Measurements from ENCODE around the gene FPR1.
A peak's percentile ranks its signal among the peaks of the same experiment; 100 is the strongest.
"Not testable (repeated sequence)": the region's sequence is repeated elsewhere in the genome, so short reads cannot be mapped to it uniquely, and the experiment has no call there.

Gene FPR1

GRCh38 chr19:51779181-51779580 lies 27.5 kb upstream of the FPR1 start:
- DNase-seq = no peak

GRCh38 chr19:51777570-51778462 lies 26.1 kb upstream of the FPR1 start:
- peak; percentile 12 for DNase-seq

DNA sequence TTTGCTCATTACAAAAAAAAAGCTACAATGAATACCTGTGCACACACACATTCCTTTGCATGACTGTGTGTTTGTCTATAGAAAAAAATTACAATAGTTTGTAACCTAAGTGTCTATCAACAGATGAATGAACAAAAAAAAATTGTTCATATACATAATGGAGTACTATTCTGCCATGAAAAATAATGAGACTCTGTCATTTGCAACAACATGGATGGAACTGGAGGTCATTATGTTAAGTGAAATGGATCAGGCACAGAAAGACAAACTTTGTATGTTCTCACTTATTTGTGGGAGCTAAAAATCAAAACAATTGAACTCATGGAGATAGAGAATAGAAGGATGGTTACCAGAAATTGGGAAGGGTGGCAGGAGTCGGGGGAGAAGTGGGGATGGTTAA lies 24.9 kb upstream of the FPR1 start:
- DNase-seq = not testable (repeated sequence)

GRCh38 chr19:51772977-51773376 lies 21.3 kb upstream of the FPR1 start:
- DNase-seq = no peak

GRCh38 chr19:51771376-51772130 lies 19.9 kb upstream of the FPR1 start:
- DNase-seq = no peak

DNA sequence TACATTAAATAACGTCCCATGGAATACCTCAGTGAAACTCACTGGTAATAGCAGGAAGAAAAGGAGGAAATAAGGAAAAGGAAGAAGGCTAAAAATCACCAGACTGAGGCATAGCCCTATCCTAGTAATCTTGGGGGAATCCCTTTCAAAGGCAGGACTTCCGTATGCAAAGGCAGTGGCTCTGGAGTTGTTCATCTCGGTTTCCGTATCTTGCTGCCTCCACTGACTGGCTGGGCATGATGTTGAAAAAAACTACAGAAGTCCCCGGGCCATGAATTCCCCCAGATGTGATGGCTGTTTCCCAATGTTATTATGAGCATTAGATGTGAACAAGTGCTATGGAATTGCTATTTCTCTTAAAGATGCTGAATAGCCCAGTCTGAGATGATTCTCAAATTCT lies 14.8 kb upstream of the FPR1 start:
- DNase-seq = no peak

- no peak for DNase-seq
Observed at GRCh38 chr19:51765086-51765485, 13.4 kb upstream of the FPR1 start.

GRCh38 chr19:51761696-51762095 lies 10.0 kb upstream of the FPR1 start:
- DNase-seq = no peak

GRCh38 chr19:51760697-51761356 lies 9.1 kb upstream of the FPR1 start, which contains the start of gene FPR2:
FPR2 (plus strand) TSS chr19:51761180; CDS start chr19:51768659, 7,479 bp downstream.
- no peak for DNase-seq

DNA sequence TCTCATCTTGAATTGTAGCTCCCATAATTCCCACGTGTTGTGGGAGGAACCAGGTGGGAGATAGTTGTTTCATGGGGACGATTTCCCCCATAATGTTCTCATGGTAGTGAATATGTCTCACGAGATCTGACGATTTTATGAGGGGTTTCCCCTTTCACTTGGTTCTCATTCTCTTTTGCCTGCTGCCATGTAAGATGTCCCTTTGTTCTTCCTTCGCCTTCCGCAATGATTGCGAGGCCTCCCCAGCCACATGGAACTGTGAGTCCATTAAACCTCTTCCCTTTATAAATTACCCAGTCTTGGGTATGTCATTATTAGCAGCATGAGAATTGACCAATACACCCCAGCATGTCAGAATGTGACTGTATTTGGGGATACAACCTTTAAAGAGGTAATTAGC lies 3.9 kb upstream of the FPR1 start:
- no peak for DNase-seq

GRCh38 chr19:51754770-51755169 lies 3.1 kb upstream of the FPR1 start:
- DNase-seq = no peak

- DNase-seq = no peak
Observed at GRCh38 chr19:51754109-51754508, 2.4 kb upstream of the FPR1 start.

DNA sequence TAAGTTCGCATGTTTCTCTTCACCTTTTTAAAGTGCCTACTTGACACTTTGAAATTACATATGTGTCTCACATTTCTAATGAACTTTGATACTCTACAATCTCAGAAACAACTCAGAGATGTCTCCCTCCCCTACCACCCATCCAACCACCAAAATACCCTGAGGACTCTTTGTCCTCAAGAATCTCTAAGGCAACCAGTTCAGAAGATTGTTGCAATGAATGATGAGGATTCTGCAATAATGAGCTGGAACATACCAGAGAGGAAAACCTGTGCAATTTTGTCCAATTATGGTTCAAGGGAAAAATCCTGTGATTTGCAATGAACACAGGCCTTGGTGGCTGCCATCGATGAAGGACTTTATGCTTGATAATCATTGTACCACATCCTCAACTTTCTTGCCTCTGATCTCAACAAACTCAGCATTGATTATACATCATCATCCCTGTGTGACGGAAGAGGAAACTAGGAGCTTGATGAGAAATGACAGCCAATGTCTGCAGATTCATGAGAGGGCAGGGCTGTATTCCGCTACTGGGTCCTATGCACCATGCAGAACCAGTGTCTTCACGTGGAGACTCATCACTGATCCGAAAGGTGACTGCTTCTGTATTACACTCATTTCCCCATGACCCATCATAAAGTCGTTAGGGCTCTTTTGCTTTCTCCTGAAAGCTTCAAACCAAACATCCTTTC lies 1.1 kb downstream of the FPR1 start:
- DNase-seq = no peak

GRCh38 chr19:51749979-51750378 lies 1.7 kb downstream of the FPR1 start:
- DNase-seq = no peak

- DNase-seq = no peak
Observed at GRCh38 chr19:51746731-51747130, 4.9 kb downstream of the FPR1 start.

DNA sequence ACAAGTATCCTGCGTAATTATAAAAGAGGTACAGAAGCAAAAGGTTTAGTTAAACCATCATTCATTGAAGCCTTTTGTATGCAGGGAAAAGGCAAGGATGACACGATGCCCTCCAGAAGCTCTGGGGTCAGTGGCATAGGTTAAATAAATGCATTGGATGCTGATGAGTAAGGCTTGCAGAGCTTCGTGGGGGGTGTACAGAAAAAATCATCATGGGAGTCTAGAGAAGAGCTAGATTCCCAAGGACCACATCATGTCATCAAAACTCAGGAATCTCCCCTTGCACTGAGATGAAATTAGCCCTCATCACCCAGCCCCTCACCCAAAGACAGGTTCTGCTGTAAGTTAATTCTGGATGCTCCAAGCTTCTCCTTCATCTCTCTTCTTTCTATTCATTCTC lies 8.3 kb downstream of the FPR1 start:
- no peak for DNase-seq

DNA sequence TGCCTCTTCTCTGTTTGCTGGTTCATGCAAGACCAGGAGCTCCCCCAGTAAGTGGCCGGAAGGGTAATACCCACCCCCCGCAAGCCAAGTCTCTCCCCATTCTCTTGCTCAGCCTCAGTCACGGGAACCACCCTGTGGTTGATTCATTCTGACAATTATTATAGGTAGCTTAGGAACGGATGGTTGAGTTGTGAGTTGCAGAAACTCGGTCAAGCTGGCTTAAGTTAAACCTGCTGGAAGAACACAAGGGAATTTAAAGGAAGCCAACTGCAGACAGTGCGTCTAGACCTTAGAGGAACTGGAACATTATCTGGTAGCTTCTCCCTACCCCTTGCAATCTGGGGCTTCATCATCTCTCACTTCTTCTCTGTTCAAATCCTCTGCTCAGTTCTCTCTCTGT lies 8.9 kb downstream of the FPR1 start:
- no peak for DNase-seq

GRCh38 chr19:51740356-51740755 lies 11.3 kb downstream of the FPR1 start:
- DNase-seq = no peak

GRCh38 chr19:51739466-51740213 lies 12.0 kb downstream of the FPR1 start:
- DNase-seq = no peak

DNA sequence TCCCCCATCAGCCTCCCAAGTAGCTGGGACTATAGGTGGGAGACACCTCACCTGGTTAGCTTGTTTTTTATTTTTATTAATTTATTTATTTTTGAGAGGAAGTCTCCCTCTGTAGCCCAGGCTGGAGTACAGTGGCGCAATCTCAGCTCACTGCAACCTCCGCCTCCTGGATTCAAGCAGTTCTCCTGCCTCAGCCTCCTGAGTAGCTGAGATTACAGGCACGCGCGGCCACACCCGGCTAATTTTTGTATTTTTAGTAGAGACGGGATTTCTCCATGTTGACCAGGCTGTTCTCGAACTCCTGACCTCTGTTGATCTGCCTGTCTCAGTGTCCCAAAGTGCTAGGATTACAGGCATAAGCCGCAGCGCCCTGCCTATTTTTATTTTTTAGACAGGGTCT lies 13.2 kb downstream of the FPR1 start:
- not testable (repeated sequence) for DNase-seq

GRCh38 chr19:51737924-51738323 lies 13.8 kb downstream of the FPR1 start:
- DNase-seq = no peak

DNA sequence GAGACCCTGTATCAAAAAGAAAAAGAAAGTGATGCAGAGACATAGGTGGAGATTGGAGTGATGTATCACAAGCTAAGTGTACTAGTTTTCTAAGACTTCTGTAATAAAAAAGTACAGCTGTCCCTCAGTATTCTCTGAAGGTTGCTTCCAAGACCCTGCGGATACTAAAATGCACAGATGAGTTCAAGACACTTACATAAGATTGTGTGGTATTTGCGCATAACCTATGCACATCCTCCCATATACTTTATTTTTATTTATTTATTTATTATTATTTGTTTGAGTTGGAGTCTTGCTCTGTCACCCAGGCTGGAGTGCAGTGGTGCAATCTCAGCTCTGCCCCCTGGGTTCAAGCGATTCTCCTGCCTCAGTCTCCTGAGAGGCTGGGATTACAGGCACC lies 14.3 kb downstream of the FPR1 start:
- DNase-seq = no peak
